GM18867 (cell line): ENCODE data around the gene LSM11.

ENCODE experiments used
- ATAC-seq: cut with Tn5 transposase; IDR thresholded peaks from one replicate; pipeline ENCODE4 v1.9.1; 2021; ENCODE audit warnings: mild to moderate bottlenecking, moderate library complexity; ENCODE audit not compliant: unreplicated experiment

Gene LSM11

DNA sequence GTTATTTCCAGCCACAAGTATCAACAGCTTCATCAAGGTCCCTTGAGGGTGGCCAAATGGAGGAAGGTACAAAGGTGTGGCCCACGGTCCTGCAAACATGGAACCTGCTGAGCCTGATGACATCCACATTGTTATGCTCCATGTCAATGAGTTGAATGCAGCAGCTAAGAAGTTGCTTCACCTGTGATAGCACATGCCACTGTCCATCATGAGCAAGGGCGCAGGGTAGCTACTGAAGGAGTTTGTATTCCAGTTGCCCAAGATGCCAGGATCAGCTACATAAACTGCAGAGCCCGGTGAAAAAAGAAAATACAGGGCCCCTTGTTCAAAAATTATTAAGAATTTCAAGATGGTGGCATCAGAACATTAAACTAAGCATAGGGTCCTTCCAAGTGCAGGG lies 24.2 kb downstream of the LSM11 start:
- ATAC-seq, result no peak

DNA sequence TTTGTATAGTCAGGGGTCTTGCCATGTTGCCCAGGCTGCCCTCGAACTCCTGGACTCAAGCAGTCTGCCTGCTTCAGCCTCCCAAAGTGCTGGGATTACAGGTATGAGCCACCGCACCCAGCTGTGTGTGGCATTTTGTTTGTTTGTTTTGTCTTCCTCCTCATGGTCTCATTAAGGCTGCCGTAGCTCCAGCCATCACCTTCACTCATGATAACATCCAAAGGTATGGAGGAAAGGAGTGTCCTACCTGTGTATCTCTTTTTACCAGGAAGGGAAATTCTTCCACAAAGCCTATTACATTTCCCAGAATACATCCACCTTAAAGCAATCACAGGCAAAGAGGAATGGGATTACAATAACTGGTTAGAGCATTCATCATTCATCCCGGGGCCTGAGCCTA lies 27.2 kb downstream of the LSM11 start:
- ATAC-seq, result no peak

DNA sequence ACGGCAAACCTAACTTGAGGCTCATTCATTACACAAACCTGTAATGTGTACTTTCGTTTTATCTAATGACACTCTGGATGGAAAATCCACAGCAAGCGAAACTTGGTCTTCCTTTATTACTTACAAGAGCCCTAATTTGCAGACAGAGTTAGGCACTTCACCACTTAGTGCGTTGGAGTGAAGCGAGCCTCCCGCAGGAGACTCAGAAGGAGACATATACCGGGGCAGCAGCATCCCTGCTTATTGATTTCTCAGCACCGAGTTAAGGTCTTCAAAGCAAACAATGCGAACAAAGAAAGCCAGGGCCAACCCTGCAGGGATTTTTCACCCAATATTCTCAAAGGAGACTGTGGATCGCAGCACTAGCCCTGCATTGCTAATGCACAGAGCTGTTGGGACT lies 28.6 kb downstream of the LSM11 start:
- no peak for ATAC-seq

DNA sequence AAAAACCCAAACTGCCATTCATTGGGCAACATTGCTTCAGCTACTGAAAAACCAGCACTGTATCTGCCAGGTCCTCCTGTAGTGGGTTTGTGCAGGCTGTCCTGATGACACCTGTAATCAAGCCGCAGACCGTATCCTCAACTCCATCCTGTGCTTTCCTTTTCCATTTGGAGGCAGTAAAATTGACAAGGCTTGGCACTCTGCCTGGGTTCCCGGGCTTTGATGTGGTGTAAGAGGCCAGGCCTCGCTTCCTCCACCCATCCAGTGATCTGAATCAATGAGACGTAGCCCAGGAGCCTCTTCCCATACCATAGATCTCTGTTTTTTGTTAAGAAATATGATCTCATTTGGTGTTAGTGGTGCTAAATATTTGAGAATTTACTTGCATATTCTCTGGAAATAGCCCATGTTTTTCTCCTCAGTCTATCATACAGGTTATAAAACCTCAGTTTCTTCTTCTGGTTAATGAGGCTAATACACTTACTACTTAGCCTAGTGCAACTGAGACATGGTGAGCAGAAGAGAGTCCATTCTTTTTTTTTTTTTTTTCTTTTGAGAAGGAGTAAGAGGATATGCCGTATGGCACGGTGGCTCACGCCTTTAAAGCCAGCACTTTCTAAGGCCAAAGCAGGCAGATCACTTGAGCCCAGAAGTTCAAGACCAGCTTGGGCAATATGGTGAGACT lies 34.8 kb downstream of the LSM11 start:
- no peak for ATAC-seq

DNA sequence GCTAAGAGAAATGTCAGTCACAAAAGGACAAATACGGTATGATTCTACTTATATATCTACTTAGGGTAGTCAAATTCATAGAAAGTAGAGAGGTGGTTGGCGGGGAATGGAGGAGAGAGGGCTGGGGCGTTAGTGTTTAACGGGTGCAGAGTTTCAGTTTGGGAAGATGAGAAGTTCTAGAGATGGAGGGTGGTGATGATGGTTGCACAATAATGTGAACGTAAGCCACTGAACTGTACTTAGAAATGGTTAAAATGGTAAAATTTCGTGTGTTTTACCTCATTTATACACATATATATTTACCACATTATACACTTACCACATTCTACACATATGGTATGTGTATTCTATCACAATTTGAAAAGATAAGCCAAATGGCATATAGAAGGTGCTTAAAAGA lies 35.7 kb downstream of the LSM11 start:
- ATAC-seq, result no peak

DNA sequence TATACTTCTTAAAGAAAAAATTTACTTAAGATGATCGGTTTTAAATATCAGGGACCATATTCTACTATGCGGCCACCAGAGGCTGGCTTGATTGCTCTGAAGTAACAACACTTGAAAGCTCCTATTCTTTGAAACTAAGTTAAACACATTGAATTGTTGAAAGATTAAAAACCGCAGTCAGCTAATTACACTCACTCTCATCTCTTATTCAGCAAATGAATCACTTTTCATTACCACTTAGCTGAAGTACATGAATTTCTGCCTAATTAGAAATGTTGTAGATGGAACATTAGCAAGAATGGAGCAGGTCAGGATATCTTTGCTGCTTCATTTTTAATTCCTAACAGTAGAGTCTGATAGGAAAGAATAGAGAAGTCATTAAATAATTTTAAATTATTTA lies 42.3 kb downstream of the LSM11 start:
- no peak for ATAC-seq

DNA sequence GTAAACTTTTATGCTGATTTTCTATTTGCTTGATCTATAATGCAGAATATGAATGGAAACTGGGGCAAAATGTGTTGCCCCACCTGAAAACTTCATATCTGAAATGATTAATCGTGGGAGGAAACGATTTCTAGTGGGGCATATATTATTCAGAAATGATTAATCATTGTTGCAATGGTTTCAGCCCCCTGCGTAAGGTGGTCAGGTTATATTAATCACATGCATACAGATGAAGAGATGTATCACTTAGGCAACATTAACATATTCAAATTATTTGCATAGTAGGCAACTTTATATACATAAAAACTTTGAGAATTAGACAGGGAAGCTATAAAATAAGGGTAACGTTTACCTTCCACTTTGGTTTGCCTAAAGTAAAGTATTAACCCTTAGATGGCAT lies 49.8 kb downstream of the LSM11 start:
- ATAC-seq, result no peak

DNA sequence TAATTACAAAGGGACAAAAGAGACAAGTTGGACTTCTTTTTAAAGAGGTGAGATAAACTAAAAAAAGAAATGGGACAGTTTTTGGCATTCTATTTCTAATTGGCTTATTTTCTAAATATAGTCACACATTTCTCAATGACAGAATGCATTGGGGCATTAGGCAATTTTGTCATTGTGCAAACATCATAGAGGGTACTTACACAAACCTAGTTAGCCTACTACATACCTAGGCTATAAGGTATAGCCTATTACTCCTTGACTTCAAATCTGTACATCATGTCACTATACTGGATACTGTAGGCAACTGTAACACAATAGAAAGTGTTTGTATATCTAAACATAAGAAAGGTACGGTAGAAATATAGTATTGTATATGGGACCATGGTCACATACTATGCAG lies 56.1 kb downstream of the LSM11 start:
- no peak for ATAC-seq

DNA sequence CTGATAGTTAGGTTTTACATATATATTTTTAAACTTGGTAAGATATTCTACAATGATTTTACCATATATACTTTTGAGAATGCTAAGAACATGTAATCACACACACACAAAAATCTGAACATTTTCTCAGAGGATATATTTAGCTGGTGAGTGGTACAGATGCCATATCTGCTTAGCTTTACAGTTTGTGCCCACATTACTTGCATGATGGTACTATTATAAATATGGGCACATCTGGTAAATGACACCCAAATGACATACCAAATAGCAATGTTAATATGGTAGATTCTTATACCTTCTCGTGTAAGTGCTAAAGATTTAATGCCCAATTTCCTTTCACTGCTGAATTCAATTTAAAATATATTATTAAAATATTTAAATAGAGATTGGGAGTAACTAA lies 56.6 kb downstream of the LSM11 start:
- ATAC-seq, result no peak

DNA sequence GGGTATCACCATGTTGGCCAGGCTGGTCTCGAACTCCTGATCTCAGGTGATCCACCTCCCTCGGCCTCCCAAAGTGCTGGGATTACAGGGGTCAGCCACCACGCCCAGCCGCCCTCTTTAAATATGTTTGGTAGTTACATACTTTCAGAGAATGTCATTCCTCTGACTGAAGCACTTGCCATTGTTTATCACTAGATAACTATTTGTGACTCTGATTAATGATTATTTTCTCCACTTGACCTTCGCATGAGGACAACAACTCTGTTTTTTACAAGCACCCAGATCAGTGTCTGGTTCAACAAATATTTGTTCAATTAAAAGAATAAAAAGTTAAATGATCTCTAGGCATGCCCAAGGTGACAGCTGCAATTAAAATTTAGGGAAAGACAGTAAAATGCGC lies 59.2 kb downstream of the LSM11 start:
- ATAC-seq, result no peak

DNA sequence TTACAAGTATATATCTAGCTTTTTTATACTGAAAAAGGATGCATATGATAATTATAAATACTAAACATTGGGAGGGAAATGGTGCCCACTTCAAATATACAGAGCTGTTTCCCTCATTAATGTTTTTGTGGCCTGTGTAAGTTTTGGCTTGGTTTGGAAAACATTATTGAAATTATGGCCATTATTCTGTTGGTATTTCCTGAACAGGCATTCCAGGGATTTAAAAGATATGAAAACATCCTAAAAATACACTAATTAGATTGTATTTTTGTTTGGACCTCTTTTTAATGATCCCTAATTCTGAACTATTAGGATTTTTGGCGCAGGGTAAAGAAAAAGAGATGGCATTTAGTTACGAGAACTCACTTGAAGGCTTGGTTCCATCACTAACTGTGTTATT lies 64.5 kb downstream of the LSM11 start:
- no peak for ATAC-seq
